Epithelial cell of proximal tubule (primary cell): Measurements from ENCODE around the gene GMFB. TPM values are rescaled to one million over a fixed set of nuclear protein-coding genes. Genes with fewer than 3 reads are reported as not detected.

ENCODE experiments used
- DNase-seq: peaks from one replicate; pipeline ENCODE4 v3.0.0-alpha.2; 2011; ENCODE audit warnings: low read depth
- H3K4me3 ChIP-seq: 2 replicates; pipeline ENCODE4 v1.5.1; 2011; ENCODE audit warnings: low read depth, mild to moderate bottlenecking, low read length
- CTCF ChIP-seq: conservative IDR thresholded peaks from 2 replicates; pipeline ENCODE4 v1.5.1; 2012; ENCODE audit warnings: low read depth, mild to moderate bottlenecking, low read length
- total RNA-seq: library from RNA; depleted of rRNA; stranded (reverse); fragments of >200 nt; gene quantifications from 2 replicates; pipeline ENCODE4 v1.2.3, GENCODE V29; 2015

GMFB gene
- total RNA-seq, 1 donor from 2014 or later: 93.1 TPM

GRCh38 chr14:54487771-54488170 is 1.0 kb downstream of the GMFB start:
- DNase-seq: peak; percentile 53
- peak overlapping the region; percentile 93 for H3K4me3 ChIP-seq
- TF ChIP-seq CTCF: no peak

- TF ChIP-seq CTCF: no peak
- DNase-seq: no peak
- no peak overlapping the region for H3K4me3 ChIP-seq
Observed at GRCh38 chr14:54486685-54487084, 2.1 kb downstream of the GMFB start.

GRCh38 chr14:54483846-54484245 is 4.9 kb downstream of the GMFB start:
- no peak overlapping the region for H3K4me3 ChIP-seq
- DNase-seq: no peak
- TF ChIP-seq CTCF: no peak

GRCh38 chr14:54483073-54483745 is 5.6 kb downstream of the GMFB start:
- DNase-seq: no peak
- TF ChIP-seq CTCF: no peak
- H3K4me3 ChIP-seq: no peak overlapping the region

GRCh38 chr14:54481695-54482094 is 7.1 kb downstream of the GMFB start:
- H3K4me3 ChIP-seq: no peak overlapping the region
- TF ChIP-seq CTCF: no peak
- DNase-seq: no peak

GRCh38 chr14:54480830-54481562 is 7.8 kb downstream of the GMFB start:
- TF ChIP-seq CTCF: no peak
- DNase-seq: no peak
- H3K4me3 ChIP-seq: no peak overlapping the region

- TF ChIP-seq CTCF: no peak
- no peak overlapping the region for H3K4me3 ChIP-seq
- no peak for DNase-seq
Observed at GRCh38 chr14:54478636-54479215, 10.1 kb downstream of the GMFB start.
